NCI-H2227 (cell line): ENCODE measurements around the gene CHRD.
"Not testable (repeated sequence)": the region's sequence is repeated elsewhere in the genome, so short reads cannot be mapped to it uniquely, and the experiment has no call there.

Experiments
- DNase-seq: peaks from one replicate; lab custom pipeline; 2025; ENCODE audit not compliant: unreplicated experiment; lab: John Stamatoyannopoulos, UW

The CHRD gene

GRCh38 chr3:184414418-184415202, 34.8 kb downstream of the CHRD start:
- DNase-seq: no peak

- no peak for DNase-seq
Observed at GRCh38 chr3:184415203-184415490, 35.3 kb downstream of the CHRD start.

DNA sequence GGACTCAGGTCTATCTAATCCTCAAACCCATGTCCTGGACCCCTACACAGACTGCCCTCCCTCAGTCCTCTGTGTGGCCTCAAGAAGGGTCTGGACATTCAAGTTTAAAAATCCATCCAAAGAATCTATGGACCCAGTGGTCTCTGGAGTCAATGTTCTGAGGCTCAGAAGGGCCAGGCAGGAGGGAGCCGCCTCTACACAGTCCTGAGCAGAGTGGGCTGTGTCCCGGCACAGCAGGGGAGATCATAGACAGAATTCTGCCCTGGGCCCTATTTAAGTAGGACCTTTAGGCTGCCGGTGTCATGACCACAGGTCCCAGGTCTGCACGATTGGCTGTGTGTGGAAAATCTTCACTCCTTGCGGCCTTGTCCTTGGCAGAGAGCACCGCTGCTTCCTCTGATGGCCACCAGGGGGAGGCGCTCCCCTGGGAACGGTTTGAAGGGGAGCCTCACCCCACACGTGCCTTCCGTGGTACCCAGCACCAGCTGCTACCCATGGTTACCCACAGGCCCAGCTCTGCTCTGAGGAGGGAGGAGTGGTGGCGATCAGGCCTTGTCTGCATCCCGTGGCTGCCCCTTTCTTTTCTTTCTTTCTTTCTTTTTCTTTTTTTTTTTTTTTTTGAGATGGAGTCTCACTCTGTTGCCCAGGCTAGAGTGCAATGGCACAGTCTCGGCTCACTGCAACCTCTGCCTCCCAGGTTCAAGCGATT, 37.9 kb downstream of the CHRD start:
- peak; percentile 69 for DNase-seq

DNA sequence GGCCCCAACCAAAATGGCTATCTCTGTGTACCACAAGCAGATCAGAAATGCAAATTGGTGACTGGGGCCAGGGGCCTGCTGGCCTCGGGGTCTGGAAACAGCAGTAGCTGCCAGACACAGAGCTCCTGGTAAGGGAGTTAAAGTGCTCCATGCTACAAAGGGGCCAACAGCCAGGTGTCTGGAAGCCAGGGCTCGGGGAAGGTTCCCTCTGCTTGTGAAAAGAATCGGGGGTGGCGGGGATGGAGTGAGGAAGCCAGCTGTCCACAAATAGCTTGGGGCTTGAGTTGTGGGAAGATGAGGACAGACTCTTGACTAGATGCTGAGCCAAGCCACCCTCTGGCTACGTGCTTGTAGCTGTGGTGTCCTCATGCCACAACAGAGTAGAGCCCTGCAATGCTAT, 39.3 kb downstream of the CHRD start:
- no peak for DNase-seq

DNA sequence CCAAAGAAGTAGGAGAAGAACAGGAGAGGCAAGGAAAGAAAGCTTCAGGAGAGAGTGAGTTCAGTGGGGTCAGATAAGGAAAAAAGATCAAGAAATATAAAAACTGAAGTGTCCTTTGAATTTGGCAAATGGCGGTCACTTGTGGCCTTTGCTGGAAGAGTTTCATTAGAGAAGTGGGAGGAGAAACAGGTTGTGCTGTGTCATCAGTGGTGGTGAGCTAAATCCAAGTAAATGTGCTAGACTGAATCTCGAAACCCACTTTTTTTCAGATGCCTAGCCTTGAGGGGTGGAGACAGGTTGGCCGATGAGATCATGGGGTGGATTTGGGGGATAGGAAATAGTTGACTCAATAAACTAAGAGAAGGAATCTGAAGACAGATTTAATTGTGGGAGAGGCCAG, 43.7 kb downstream of the CHRD start:
- no peak for DNase-seq

GRCh38 chr3:184426691-184427141, 46.9 kb downstream of the CHRD start:
- DNase-seq: no peak

- peak; percentile 24 for DNase-seq
Observed at GRCh38 chr3:184428561-184429175, 48.8 kb downstream of the CHRD start.

DNA sequence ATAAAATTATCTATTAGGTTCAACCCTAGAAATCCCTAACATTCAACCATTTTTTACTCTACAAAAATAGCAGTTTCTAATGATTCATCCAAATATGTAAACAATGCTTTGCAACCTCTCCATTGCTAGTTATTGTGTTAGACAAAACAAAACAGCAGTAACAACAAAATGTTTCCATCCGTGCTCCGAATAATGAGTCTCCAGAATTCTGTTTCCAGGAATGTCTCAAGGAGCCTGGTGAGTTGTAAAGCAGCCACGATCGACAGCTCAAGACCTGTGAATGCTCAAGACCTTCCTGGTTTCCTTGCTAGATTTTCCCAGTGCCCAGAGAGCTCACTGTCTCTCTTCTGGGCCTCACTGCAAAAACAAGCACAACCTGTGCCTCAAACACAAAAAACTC, 49.9 kb downstream of the CHRD start:
- DNase-seq: no peak

- DNase-seq: no peak
Observed at GRCh38 chr3:184430940-184431339, 51.1 kb downstream of the CHRD start.

DNA sequence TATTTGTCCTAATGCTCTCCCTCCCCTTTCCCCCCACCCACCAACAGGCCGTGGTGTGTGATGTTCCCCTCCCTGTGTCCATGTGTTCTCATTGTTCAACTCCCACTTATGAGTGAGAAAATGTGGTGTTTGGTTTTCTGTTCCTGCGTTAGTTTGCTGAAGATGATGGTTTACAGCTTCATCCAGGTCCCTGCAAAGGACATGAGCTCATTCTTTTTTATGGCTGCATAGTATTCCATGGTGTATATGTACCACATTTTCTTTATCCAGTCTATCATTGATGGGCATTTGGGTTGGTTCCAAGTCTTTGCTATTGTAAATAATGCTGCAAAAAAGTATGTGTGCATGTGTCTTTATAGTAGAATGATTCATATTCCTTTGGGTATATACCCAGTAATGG, 53.3 kb downstream of the CHRD start:
- DNase-seq: not testable (repeated sequence)

GRCh38 chr3:184439096-184439495, 59.2 kb downstream of the CHRD start:
- no peak for DNase-seq
